Epithelial cell of prostate (primary cell): ENCODE measurements around the gene CLK4.
"Not testable (repeated sequence)": the region's sequence is repeated elsewhere in the genome, so short reads cannot be mapped to it uniquely, and the experiment has no call there.

ENCODE experiments used
- DNase-seq: peaks from one replicate; pipeline ENCODE4 v3.0.0-alpha.2; 2011; ENCODE audit warnings: low read depth, low spot score
- H3K27ac ChIP-seq: fragments of 450-650 bp; 2 replicates; pipeline ENCODE4 v1.5.1; 2017; ENCODE audit warnings: mild to moderate bottlenecking

CLK4 gene

GRCh38 chr5:178589180-178590140 is 37.4 kb downstream of the CLK4 start:
- H3K27ac ChIP-seq = no peak overlapping the region
- DNase-seq = no peak

DNA sequence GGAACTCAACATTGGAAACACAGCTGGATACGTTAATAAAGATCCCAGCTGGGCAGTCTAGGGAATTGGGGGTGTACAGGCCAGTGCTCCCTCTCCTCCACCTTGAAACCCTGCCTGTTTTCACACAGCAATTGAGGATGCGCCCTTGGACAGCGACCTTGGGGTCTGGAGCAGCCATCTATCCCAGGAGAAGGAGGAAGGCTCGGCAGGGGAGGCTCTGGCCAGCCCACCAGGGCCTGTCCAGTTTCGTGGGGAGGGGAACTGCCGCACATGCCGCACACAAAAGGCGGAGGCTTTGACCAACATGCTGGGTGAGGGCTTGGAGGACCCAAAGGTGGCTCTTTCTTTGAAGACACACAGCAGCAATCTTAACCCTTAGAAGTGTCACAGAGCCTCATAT is 38.1 kb downstream of the CLK4 start:
- no peak overlapping the region for H3K27ac ChIP-seq
- DNase-seq = no peak

DNA sequence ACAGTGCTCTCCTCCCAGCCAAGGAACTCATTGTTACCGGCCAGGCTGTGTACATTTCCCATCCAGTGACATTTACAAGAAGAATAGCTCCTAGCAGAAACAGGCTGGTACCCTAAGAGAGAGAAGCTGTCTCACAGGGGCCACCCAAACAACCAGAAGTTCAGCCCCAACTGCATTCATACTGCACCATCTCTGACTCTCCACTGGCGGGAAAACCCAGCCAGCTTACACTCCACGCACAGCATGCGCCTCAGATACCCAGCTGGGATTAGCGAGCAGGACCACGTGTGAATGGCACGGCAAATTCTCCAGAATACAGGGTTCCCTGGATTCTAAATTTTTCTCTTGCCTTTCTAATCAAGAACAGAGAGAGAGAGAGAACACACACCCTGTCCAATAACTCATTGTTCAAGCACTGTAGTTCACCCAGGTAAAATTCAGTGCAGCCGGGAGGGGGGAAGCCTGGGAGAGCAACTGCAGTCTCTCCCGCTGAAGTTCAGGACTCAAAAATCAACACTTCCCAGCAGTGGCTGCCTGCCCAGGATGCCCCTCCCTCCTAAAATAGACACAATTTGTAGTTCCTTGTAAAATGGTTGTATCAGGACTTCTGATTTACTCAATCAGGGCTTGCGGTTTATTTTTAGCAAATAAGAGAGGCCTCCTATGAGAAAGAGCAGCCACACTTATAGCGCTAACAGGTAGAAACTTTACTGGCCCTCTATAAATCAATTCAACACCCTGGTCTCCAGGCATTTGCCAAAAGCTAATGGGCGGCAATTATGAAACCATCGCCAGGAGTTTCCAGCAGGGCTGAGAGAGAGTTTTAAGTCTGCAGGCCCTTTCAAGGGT is 38.9 kb downstream of the CLK4 start:
- DNase-seq = no peak
- H3K27ac ChIP-seq = no peak overlapping the region

DNA sequence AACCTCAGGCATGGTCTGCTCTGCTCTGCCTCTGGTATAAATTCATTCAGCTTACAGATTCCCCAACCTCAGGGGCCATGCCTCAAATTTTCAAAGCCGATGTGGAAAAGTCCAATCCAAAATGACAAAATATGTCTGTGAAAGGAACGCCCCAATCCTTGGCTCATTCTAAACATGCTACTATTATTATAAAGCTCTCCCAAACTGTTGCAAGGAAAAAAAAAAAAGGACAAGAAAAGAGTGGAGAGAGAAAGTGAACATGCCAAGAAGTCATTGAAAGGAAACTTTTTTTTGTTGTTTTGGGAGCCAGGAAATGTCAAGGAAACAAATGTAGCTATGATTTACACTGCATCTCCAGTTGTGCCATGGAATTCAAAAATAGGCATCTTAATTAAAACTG is 40.5 kb downstream of the CLK4 start:
- no peak overlapping the region for H3K27ac ChIP-seq
- DNase-seq = no peak

DNA sequence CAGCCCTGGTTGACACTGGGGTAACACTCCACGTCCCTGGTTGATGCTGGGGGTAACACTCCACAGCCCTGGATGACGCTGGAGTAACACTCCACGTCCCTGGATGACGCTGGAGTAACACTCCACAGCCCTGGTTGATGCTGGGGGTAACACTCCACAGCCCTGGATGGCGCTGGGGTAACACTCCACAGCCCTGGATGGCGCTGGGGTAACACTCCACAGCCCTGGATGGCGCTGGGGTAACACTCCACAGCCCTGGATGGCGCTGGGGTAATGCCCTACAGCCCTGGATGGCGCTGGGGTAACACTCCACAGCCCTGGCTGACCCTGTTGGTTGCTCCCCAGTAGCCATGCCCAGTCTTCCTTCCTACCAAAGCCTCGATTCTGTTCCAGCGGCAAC is 41.4 kb downstream of the CLK4 start:
- not testable (repeated sequence) for DNase-seq, H3K27ac ChIP-seq

- no peak for DNase-seq
These were observed 43.6 kb downstream of the CLK4 start for GRCh38 chr5:178583279-178583678.

DNA sequence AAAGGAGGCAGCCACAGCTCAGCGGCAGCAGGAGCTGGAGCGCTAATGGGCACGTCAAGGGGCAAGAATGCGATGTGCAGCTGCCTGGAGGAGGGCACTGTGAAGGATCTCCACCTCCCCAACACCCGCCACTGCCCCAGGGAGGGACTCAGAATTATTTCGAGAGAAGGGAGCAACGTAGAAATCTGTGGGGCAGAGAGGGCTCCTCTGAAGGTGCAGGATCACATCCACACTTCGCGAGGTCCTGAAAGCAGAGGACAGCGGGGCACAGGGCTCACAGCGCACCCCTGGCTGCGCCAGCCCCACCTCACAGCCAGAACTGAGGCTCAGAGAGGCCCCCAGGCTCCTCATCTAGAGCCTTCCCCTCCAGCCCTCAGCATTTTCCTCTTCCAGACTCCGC is 44.6 kb downstream of the CLK4 start:
- no peak for DNase-seq
- no peak overlapping the region for H3K27ac ChIP-seq

More at GRCh38 chr5:178583279-178583678, 43.6 kb downstream of the CLK4 start:
- H3K27ac ChIP-seq = no peak overlapping the region

DNA sequence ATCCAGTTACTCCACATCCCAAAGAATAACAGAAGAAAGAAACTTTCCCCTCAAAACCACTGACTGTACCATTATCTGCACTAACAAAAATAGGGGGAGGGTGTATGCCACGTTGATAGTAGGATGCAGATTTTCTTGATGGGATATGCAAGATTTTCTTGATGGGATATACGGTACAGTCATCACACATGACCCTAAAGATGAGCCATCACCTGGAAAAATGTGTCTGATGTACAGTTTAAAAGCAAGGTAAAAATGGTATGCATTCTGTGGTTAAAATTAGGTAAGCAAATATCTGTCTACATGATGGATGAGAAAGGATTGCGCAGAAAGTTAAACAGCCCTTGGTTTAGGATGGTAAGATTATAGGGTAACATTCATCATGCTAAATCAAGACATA is 45.2 kb downstream of the CLK4 start:
- no peak for DNase-seq
- no peak overlapping the region for H3K27ac ChIP-seq

GRCh38 chr5:178580271-178580955 is 46.4 kb downstream of the CLK4 start:
- no peak overlapping the region for H3K27ac ChIP-seq
- DNase-seq = no peak

- no peak overlapping the region for H3K27ac ChIP-seq
- no peak for DNase-seq
These were observed 48.9 kb downstream of the CLK4 start for GRCh38 chr5:178577944-178578343.

- H3K27ac ChIP-seq = no peak overlapping the region
- no peak for DNase-seq
These were observed 49.4 kb downstream of the CLK4 start for GRCh38 chr5:178577376-178577839.

GRCh38 chr5:178576591-178577351 is 50.1 kb downstream of the CLK4 start:
- no peak for DNase-seq

DNA sequence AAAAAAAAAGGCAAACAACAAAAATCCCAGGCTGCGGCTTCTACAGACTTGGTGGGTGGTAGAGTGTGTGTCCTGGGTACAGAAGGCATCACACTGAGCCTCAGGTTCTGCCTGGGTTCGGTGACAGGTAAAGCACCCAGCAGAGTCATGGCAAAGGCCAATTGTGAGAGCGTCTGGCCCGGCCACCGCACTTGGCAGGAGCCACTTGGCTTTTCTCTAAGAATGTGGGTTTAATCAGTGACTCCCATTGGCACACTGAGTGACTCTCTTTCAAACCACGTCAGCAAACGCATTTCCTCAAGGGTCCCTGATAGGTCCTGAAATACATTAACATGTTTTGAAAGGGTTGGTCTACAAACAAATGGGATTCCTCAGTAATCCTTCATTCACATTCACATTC is 53.6 kb downstream of the CLK4 start:
- no peak for DNase-seq
- H3K27ac ChIP-seq = no peak overlapping the region

More at GRCh38 chr5:178576591-178577351, 50.1 kb downstream of the CLK4 start:
- H3K27ac ChIP-seq = no peak overlapping the region

DNA sequence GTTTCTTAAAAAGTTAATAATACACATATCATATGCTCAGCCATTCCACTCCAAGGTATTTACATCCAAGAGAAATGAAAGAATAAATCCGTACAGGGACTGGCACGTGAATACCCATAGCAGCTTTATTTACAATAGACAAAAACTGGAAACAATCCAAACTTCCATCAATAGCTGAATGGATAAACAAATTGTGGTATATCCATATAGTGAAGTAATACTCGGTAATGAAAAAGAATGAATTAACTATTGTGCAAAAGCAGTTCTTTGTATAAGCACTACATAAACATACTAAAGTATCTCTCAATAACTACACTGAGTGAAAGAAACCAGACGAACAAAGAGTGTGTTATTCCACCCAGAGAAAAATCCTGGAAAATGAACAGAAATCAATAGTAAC is 54.2 kb downstream of the CLK4 start:
- no peak overlapping the region for H3K27ac ChIP-seq
- no peak for DNase-seq

- H3K27ac ChIP-seq = no peak overlapping the region
- no peak for DNase-seq
These were observed 57.4 kb downstream of the CLK4 start for GRCh38 chr5:178569485-178569884.

DNA sequence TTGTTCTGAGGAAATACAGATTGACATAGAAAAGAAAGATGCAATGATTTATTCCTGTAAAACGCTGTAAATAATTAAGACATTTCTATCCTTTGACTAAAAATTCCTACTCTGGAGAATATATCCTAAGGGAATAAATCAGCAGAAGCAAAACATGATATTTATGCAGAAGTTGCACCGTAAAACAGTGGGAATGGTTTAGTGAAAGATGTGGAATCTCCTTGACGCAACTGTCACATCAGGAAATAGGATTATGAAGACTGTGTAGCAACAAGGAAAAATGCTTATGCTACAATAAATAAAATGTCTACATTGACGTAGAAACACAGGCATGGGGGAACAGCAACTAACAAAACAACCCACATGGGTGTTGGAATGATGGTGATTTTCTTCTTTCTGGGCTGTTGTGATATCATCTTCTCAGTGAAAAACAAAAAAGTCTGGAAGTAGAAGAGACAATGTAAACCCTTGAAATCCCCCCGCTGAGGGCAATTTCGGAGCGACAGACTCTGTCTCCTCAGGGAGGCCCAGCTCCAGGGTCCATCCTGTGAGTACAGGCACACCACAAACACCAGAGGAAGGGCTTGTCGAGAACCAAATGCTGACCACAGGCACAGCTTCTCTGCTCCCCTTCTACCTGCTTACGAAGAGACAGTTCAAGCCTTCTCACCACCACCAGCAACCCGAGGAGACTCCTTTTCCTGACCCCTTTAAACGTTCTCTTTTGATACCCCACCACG is 61.9 kb downstream of the CLK4 start:
- no peak overlapping the region for H3K27ac ChIP-seq
- no peak for DNase-seq

GRCh38 chr5:178564397-178564796 is 62.5 kb downstream of the CLK4 start:
- DNase-seq = no peak

DNA sequence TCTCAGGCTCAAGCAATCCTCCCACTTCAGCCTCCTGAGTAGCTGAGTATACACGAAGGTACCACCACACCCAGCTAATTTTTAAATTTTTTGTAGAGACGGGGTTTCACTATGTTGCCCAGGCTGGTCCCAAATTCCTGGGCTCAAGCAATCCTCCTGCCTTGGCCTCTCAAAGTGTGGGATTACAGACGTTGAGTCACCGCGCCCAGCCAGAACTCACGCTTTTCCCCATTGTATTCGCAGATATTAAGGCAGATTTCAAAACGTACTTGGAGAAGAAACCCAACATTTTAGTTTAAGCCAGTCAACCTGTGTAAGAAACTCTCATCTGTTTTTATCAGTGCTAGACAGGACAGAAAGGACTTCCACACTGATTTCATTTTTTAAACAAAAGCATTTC is 63.2 kb downstream of the CLK4 start:
- no peak overlapping the region for H3K27ac ChIP-seq
- no peak for DNase-seq

More at GRCh38 chr5:178564397-178564796, 62.5 kb downstream of the CLK4 start:
- no peak overlapping the region for H3K27ac ChIP-seq

DNA sequence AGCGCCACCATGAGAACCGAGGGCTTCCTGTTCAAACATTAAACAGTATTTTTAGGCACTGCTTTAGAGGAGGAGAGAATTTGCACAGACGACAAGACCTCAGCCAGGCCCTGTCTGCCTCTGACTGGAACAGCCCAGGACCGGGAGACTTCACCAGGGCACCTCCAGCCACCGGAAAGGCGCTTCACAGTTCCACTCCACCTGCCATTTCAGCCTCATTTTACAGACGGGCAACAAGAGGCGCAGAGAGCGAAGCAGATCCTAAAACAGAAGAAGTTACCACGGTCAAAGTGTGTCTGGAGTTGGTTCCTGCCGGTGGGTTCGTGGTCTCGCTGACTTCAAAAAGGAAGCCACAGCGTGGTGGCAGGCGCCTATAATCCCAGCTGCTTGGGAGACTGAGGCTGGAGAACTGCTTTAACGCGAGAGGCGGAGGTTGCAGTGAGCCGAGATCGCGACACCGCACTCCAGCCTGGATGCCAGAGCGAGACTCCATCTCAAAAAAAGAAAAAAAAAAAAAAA is 65.0 kb downstream of the CLK4 start:
- no peak overlapping the region for H3K27ac ChIP-seq
- DNase-seq = no peak
